HG02798 (cell line): ENCODE data around the gene DCTPP1.

Experiments
- ATAC-seq: cut with Tn5 transposase; IDR thresholded peaks from one replicate; pipeline ENCODE4 v1.9.1; 2021; ENCODE audit warnings: mild to moderate bottlenecking; ENCODE audit not compliant: unreplicated experiment, poor library complexity

Gene DCTPP1

GRCh38 chr16:30449116-30449435, 19.2 kb upstream of the DCTPP1 start:
- no peak for ATAC-seq

GRCh38 chr16:30447512-30448226, 17.8 kb upstream of the DCTPP1 start:
- ATAC-seq = no peak

GRCh38 chr16:30446203-30446595, 16.4 kb upstream of the DCTPP1 start:
- no peak for ATAC-seq

GRCh38 chr16:30445408-30446202, 15.8 kb upstream of the DCTPP1 start, which contains the start of gene SEPHS2:
TSS of gene SEPHS2 (minus strand) at chr16:30445874. CDS start at chr16:30445727, 147 bp downstream.
- peak; percentile 93 for ATAC-seq

GRCh38 chr16:30445149-30445407, 15.2 kb upstream of the DCTPP1 start:
- ATAC-seq = no peak

- no peak for ATAC-seq
Observed at GRCh38 chr16:30444231-30445148, 14.7 kb upstream of the DCTPP1 start.

- no peak for ATAC-seq
Observed at GRCh38 chr16:30443631-30444030, 13.8 kb upstream of the DCTPP1 start.

- ATAC-seq = no peak
Observed at GRCh38 chr16:30439720-30440348, 10.0 kb upstream of the DCTPP1 start.

- no peak for ATAC-seq
Observed at GRCh38 chr16:30438835-30439234, 9.0 kb upstream of the DCTPP1 start.

- ATAC-seq = no peak
Observed at GRCh38 chr16:30437511-30438046, 7.7 kb upstream of the DCTPP1 start.

GRCh38 chr16:30434852-30435251, 5.0 kb upstream of the DCTPP1 start:
- no peak for ATAC-seq

GRCh38 chr16:30430428-30430970, 669 bp upstream of the DCTPP1 start:
- ATAC-seq = no peak

GRCh38 chr16:30429418-30429677, 482 bp downstream of the DCTPP1 start:
- no peak for ATAC-seq

- no peak for ATAC-seq
Observed at GRCh38 chr16:30428055-30428454, 1.8 kb downstream of the DCTPP1 start.

GRCh38 chr16:30421010-30421409, 8.8 kb downstream of the DCTPP1 start:
- no peak for ATAC-seq

GRCh38 chr16:30418350-30419181, 11.3 kb downstream of the DCTPP1 start:
- ATAC-seq = no peak

- ATAC-seq = peak; percentile 86
Observed at GRCh38 chr16:30417529-30418349, 12.1 kb downstream of the DCTPP1 start.

- no peak for ATAC-seq
Observed at GRCh38 chr16:30416624-30417528, 13.0 kb downstream of the DCTPP1 start.
